ENCODE measurements around the gene NUP50.

NUP50 gene

DNA sequence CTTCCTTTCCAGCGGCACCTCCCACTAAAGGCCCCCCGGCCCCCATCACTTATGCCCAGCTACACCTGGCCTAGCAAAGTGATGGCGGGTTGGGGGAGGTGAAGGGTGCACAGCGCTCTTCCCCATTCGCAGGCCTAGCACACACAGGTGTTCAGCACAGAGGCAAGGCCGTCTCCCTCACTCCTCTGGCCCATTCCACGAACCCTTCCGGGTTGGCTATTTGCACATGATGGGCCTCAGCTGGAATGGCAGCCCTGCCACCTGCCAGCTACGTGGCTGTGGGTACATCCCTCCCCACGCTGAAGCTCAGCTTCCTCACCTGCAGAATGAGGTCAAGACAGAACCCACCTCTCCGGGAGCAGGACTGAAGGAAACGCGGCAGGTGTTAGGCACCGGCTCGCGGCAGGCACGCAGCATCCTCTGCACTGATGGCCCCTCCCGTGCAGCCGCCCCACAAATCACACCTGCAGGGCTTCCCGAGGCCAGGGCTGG lies 72.2 kb downstream of the NUP50 start:
- peaks cover 65% of the 10 kb centered on the region for H3K4me1 Mint-ChIP-seq
- no peaks in the 10 kb centered on the region for H3K9me3 Mint-ChIP-seq
- no peak for ATAC-seq
- no peak for DNase-seq (ENCODE audit: low spot score in 2 of 2)
- H3K27ac Mint-ChIP-seq, result no peak overlapping the region
- peaks cover 9% of the 10 kb centered on the region for H3K36me3 Mint-ChIP-seq
- H3K4me3 Mint-ChIP-seq, result peak overlapping the region; percentile 55

DNA sequence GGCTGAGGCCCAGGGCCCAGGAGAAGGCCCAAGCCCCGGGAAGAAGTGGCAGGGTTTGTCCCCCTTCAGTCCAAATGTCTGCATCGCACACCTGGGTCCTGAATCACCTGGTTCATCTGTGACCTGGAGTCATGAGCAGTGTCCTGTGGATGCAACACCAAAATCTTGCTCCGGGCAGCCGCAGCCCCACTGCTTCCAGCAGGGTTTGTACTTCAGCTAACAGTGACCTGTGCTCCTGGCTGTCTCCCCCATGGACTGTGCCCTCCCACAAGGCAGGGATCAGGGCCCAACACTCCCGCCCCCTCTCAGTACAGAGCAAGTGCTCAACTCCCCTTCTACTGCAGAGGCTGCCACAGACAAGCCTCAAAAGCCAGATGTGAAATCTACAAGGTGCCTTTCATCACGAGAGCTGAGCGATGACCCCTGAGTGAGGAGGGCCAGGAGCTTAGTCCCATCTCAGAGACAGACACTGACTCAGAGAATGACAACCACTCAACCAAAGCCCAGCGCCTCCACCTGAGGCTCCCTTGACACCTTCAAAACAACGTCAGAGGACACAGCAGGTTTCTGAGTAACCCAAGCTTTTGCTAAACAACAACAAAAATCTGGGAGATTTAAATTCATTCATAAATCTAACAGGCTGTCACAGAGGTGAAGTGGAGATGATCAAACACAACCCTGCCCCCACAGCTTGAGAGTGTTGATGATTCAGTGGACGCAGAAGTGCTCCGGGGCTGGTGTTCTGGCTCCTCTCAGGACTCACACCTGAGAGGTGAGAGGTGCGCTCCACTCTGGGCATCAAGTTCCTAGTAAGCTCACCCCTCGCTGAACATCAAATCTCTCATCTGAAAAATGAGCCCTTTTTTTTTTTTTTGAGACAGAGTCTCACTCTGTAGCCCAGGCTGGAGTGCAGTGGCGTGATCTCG lies 73.6 kb downstream of the NUP50 start:
- Mint-ChIP-seq H3K9me3 (no peaks in the 10 kb centered on the region), H3K36me3 (peaks cover 19% of the 10 kb centered on the region), H3K4me3 (no peak overlapping the region), H3K27ac (peak overlapping the region; percentile 14), H3K4me1 (peaks cover 70% of the 10 kb centered on the region)
- no peak for ATAC-seq
- no peak for DNase-seq (ENCODE audit: low spot score in 2 of 2)

All from stimulated activated effector memory CD8-positive, alpha-beta T cell treated with anti-CD3 and anti-CD28 coated beads, Interleukin-12 subunit alpha, Interleukin-12 subunit beta, amount 100 ng/mL, for 72 hours (primary cell).